Ecto neural progenitor cell (in vitro differentiated cells): ENCODE data around the gene HS6ST3.
"Not testable (repeated sequence)": the region's sequence is repeated elsewhere in the genome, so short reads cannot be mapped to it uniquely, and the experiment has no call there.

Source experiments
- DNase-seq: peaks from one replicate; pipeline ENCODE4 v3.0.0-alpha.2; 2018; ENCODE audit warnings: low spot score

The HS6ST3 gene

DNA sequence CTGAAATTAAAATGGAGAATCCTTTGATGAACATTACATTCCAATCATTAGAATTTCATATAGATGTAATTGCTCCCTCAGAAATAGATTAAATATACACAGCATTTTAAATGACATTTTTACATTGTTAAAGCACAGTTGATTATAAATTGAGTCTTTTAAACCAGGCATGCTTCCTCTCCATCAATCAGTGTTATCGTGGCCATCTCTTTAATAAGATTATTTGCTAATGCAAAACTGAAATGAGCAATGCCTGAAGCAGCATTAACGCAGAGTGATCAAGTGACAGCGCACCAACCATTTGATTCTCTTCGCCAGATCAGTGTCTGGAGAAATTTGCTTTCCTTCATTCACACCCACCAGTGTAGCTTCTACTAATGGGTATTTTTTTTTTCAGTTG, 644.6 kb downstream of the HS6ST3 start:
- no peak for DNase-seq

DNA sequence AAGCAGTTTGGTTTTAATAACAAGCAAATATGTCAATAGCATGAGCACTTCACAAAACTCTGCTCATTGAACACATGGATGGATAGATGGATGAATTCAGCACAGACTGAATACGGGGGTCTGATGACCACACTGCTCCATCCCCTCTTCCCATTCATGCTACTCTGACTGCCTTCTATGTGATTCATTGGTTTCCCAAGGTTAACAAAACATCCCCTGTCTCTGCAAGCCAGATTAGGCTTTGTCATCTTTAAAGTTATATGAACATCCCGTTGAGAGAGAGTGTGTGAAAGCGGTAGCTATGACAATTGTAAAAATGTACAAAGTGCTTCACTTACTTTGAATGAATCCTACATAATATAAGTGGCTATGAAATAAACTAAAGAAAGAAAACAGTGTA, 651.9 kb downstream of the HS6ST3 start:
- no peak for DNase-seq

DNA sequence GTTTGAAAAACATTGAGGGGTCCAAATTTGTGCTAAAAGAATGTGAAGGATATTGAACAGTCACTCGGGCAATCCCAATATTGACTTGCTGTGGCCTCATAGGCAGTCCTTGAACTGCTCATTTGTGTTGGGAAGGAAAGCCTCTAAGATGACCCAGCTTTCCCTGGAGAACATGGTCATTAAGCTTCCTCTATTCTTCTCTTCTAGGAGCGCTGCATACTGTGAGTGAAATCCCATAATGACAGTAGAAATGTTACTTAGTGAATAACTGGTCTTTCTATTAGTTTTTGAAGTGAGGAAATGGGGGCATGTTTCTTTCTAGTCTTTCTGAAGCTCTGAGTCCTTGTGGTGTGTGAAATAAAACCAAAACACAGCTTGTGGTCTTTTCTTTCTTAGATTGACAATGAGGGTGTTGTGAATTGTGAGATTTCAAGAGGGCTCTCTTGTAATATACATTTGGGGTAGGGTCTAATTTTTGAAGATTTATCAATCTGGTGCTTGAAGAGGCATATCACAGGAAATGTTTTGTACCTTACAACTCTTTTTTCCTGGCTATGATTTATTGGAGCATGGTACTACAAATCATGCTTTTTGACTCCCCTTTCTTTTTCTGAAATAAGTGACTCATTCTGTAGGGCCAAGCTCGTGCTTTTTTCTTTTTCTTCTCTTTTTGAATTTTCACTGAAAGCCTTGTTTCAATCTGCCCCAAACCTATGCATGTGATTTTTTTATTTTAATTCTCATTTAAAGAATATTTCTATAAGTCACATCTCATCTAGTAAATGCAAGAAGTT, 653.6 kb downstream of the HS6ST3 start:
- DNase-seq, result no peak

DNA sequence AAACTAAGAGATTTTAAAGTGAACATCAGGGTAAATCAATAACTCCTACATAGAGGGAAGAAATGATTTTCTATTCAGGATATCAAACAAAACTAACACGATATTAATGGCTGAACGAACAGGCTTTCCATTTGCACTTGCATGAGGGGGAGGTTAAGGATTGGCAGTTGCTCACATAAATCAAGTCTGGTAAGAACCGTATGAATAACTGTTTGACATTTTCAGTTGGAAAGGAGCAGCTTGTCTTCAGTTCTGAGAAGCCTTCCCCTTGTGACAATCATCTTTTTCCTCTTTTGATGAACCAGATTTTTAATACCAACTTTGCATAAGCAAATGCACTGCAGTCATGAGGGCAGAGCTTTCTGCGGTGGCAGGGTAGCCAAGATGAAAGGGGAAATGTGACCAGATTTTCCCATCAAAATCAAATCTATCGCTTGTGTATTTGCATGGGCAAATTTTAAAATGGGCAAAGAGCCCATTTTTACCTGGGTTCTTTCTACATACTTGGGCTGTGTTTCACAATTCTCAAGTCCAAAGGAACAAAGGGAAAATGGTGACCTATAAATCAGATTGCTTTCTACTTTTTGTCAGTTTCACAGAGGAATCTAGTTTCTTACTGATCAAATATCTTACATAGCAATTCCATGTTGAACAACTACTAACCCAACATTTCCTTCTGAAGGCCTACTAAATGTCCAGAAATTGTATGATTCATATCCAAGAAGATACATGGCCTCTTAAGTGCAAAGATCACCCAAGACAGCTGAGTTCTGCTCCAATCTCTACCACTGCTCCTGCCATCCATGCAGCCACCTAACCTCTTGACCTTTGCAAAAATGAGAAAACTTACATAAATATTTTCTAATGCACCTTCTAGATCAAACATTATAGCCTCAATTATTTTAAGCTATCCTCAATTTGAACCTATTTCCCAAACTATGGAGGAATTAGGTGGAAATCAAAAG, 654.7 kb downstream of the HS6ST3 start:
- DNase-seq, result no peak

DNA sequence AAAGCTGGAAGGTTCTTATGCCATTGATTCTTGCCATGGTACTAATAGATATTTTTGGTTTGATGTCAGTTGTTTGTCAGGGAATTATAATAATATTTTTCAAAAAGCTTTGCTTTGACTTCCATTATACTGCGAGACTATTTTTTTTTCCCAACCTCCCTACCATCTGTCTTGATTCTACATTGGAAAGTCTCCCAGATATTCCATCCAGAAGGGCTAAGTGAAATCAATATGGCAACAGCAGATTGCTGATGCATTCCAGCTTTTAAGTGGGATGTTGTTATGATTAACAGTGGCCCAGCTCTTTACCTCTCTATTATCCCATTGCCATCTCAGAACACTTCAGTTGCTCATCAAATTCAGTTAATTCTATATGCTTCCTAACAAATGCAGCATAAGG, 657.0 kb downstream of the HS6ST3 start:
- no peak for DNase-seq

DNA sequence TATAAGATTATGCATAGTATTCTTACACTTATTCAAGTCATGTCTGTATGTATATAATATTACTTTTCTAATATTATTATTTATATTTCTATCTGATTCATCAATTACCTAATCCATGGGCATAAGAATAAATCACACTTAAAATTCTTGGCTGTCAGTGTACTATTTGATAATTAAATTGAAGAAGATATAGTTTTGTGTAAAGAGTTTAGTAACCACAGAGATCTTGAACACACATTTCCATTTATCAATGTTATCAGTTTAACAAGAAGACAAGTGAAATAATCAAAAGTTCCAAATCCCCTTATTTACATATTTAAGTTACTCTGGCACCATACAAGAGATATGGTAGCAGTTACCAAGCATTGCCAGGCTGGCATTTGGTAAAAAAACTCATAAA, 659.9 kb downstream of the HS6ST3 start:
- DNase-seq, result no peak

DNA sequence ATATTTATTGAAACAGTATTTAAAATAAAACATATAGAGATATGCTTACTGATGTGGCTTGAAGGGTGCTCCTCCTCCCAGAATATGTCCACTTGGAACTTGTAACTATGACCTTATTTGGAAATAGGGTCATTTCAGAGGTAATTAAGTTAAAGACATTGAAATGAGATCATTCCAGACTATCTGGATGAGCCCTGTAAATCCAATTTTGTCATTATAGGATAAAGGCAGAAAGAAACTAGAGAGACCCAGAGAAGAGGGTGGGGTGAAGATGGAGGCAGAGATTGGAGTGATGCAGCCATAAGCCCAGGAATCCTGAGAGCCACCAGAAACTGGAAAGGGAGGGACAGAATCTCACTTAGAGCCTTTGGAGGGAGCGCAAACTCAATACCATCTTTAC, 661.2 kb downstream of the HS6ST3 start:
- no peak for DNase-seq

DNA sequence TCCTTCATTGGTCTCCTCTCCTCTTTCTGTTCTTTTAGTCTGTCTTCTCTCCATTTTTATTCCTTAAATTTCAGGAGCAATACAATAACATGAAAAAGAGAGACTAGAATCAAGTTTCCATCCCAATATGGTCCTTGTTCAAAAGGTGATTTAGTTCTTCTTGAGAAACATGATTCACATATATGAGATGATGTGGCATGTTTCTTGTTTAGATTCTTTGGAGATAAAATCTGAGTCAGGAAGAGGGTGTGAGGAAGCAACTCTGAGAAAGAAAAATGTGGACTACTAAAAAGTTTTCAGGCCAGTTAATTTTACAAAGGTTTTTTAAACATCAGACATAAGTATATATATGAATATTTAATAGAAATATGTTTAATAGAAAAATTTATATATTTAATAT, 673.0 kb downstream of the HS6ST3 start:
- no peak for DNase-seq

DNA sequence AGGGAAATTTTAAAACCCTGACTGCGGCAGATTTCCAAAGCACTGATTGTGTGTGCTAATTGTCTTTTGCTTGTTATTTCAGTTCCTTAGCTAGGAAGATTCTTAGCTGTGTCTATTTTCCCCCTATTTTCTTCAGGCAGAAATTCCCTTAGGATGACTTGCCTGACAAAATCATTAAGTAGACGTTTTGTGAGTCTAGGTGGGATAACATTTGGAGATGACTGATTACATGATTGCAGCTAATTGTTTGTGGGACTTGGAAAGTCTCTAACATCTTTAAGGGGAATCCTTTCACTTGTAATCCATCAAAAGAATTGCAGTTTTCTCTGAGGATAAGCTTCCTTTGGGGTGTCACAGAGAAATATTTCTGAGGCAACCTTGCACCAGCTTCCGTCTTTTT, 676.4 kb downstream of the HS6ST3 start:
- no peak for DNase-seq

DNA sequence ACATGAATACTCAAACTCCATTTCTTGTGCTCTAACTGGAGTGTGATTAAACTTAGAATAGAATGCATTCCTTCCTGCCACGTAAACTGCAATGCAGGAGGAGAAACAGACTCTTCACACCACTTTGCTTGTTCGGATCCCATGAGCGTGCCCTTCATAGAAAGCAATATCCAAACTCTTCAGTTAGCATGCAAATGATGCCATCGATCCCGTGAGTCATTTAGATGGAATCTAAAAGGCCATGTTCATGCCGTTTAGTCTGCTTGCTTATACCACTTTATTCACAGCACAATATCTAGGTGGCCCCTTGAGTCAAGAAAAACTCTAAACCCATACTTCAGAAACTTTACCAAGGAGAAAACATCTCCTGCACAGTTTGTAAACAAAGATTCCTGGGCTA, 678.6 kb downstream of the HS6ST3 start:
- no peak for DNase-seq

DNA sequence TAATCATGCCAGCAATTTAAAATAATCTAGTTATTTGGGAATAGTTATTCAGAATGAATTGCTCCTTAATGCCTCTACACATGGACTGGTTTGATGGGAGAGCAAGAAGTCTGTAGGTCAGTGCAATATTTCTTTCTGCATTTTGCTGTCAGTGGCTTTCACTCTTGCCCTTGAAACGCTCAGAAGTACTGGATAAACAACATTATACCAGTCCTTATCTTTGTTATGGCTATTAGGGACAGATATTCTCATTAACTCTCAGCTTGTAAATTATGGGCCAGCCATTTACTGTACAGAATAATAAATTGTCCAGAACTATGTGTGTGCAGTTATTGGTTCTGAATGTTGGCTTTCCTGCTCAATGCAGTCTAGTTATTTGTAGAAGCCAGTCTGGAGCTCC, 680.0 kb downstream of the HS6ST3 start:
- no peak for DNase-seq

DNA sequence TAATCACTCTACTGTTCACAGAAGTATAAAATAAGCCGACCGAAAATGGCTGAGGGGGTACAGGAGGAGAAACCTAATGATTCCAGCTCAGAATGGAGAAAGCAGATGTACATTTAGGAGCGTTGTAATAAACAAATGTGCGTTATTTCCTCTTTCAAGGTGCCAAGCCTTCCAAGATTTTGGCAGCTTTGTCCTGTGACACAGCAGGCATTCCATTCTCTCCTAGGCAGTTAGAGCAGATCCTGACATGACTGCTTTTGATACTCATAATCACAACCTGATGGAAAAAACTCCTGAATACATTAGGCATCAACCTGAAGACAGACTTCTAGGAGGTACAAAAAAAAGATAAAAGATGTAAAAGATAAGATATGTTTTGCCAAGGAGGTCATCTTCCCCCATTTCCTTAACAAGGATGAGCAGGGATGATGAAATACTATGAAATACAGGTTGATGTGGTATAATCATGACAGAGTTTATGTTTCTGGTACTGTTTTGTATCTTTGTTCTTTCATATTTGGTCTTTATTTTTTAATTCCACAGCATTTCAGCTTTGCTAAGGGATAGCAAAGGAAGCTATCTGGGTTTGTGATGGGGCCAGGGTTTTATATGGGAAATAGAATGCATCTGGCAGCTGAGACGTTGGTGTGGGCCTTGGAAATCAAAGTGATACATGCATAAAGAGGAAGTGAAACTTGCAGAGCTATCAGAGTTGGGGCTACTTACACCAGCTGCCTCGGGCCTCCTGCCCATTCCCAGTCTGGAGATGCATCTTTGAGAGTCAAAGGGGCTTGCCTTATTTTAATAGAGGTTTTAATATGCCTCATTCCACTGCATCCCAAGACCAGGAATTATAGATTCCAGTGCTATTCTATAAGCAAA, 681.8 kb downstream of the HS6ST3 start:
- DNase-seq, result no peak

DNA sequence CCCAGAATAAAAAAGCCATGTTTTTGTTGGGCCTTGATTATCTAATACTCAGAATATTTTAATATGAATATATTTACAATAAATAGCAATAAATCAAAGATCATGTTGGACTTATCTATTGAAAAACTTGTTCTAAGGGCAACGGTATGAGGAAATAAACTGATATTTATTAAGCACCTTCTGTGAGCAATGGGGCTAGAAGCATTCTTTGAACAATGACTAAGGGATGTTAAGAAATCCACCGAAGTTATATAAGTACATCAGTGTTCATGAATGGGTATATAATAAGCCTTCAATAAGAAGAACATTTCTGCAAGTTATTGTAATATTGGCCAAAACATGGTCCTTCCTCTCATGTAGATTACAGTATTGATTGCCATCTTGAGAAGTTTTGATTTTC, 682.5 kb downstream of the HS6ST3 start:
- DNase-seq, result no peak

DNA sequence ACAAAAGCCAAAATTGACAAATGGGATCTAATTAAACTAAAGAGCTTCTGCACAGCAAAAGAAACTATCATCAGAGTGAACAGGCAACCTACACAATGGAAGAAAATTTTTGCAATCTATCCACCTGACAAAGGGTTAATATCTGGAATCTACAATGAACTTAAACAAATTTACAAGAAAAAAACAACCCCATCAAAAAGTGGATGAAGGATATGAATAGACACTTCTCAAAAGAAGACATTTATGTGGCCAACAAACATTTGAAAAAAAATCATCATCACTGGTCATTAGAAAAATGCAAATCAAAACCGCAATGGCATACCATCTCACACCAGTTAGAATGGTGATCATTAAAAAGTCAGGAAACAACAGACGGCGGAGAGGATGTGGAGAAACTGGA, 688.4 kb downstream of the HS6ST3 start:
- DNase-seq, result not testable (repeated sequence)

DNA sequence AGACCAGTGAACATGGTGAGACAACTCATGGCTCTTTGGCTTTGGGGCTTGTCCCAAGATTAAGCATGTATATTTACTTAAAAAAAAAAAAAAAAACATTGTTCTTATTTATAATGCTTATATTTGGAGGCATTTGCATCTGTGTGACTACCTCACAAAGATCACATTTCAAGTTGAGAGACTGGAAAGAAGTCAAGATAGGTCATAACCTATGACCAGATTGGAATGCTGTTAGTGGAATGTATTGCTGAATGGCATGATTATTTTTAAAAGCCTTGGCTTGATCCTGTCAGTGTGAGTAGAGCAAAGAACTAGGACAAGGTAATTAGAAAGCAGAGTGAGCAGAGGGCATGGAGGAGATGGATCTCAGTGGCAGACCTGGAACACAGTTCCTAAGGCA, 689.8 kb downstream of the HS6ST3 start:
- DNase-seq, result no peak

DNA sequence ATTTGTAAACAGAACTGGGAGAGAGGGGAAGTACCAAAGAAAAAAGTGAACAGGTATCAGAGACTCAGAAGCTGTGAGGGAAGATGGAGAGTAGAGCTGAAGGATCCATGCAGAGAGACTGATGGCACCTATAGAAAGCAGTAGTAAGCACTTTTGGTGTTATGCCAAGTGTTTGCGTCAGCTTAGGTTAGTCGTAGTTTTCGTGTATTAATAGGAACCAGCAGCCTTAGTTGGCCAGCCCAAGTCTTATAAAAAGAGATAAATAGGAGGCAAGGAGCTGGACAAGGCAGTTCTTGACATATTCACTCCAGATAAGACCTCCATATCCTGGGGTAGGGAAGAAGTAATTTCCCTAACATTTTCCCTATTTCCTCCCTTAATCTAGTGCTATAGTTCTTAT, 690.2 kb downstream of the HS6ST3 start:
- DNase-seq, result no peak

DNA sequence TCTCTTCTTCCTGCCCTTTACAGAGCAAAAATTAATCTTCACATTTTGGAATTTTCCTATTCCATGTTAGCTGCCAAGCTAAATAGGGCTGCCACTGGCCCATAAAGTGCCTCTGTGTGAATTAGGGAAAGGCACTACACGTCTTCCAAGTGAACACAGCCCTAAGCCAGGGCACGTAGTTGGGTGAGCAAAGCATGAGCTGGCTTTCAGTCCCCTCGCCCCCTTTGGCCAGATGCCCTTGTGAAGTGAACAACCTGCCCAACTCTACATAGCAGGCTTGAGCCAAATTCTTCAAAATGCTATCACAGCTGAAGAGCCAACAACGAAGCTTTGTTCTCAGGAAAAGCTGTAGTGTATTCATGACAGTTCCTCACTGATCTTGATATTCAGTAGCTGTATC, 691.2 kb downstream of the HS6ST3 start:
- no peak for DNase-seq

DNA sequence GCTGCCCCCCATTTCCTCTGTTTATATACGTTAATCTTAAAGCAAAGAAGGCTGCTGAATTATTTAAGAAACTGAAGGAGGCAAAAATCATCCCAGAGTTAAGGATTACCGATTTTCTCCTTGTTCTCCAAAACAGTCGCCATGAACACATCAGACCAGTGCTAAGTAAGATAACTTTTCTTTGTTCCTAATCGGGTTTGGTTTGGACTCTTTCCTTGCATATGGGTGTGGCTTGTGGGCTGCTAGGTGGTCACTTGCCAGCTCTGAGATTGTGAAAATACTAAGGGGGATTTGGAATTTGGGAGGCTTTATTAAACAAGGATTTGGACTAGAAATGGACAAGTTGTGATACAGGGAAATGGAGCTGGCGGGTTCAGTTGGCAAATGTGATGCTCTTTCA, 692.3 kb downstream of the HS6ST3 start:
- no peak for DNase-seq

DNA sequence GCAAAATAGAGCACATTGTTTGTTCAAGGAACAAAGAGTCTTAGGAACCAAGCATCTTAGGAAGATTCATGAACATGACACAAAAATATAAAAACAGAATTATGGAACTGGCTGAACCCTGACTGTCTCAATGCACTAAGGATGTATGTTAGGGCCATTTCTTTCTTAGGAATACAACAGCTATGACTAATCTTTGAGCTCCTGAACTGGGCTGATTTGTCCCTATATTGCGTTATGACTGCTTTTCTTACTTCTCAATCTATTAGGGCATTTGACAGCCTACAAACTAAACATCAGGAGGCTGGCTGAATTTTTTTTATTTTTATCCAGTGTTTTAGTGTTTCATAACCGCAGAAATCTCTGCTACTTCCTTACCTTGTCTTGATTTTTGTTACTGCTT, 693.1 kb downstream of the HS6ST3 start:
- no peak for DNase-seq

DNA sequence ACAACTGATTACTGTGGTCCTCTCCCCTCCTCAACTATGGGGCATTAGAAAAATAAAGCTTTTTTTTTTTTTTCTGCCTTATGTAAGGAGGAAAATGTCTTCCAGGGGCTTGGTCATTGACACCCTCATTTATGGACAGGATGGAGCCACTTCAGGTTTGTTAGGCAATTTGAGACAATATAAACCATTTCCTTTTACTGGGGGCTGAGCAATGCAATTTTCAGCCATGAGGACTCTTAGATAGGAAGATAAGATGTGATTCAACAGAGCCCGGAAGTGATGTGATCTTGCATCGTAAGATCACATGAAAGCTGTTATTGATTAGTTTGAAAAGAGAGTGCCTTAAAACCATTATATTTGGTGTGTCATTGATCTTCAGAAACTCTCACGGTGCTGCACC, 693.6 kb downstream of the HS6ST3 start:
- DNase-seq, result no peak

DNA sequence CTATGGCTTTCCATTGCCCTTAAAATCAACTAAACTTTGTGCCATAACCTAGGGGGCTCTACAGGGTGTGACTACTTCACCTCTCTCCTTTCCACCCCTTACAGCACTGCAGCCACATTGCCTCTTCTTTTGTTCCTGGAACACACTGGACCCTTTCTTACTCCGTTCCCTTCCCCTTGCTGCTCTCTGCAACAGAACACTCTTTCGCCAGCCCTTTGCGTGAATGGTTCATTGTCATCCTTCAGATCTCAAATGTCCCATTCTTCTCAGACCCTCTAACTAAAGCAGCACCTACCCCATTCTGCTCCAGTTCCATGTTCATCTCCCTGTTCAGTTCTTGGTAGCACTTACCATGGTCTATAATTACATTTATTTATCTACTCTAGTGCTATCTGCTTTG, 696.1 kb downstream of the HS6ST3 start:
- DNase-seq, result no peak

DNA sequence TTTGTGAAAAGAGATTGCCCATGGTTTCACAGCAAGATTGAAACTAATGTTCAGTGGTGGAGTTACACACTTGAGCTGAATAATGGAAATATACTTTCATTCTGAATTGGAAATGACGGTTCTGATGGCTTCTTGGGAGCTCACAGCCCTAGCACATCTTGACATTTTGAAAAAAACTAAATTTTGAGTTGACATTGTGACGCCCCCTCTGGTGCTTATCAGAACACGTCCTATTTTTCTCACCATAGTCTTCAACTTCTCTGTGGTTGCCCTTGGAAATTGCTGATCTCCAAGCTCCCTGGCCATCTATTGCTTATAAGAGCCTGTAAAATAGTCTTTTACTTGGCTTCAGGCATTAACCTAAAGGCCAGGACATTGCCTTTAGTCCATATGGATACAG, 702.3 kb downstream of the HS6ST3 start:
- no peak for DNase-seq
